Uterus (tissue), 2 donors: ENCODE results near the gene PFKFB4.

Experiments
- POLR2A ChIP-seq, 2 donors: fragments of 450-650 bp; IDR thresholded peaks; one replicate each; pipeline ENCODE4 v1.6.1; 2016; ENCODE audit warnings: antibody characterized with exemption in 2 of 2, mild to moderate bottlenecking in 1 of 2, moderate library complexity in 1 of 2
- TF ChIP-seq, protein P1 (sequence below), 4 experiments: fragments of 200-600 bp in 2 of 4; fragments of 450-650 bp in 2 of 4; sonication (generic) in 2 of 4; IDR thresholded peaks; one replicate each; pipeline ENCODE4 v1.5.1; 2016 to 2019; ENCODE audit warnings: antibody characterized with exemption in 4 of 4, mild to moderate bottlenecking in 2 of 4, moderate library complexity in 1 of 4

- TF ChIP-seq POLR2A (IDR thresholded peaks at IDR 0.05): no peak
- TF ChIP-seq, protein P1, sequence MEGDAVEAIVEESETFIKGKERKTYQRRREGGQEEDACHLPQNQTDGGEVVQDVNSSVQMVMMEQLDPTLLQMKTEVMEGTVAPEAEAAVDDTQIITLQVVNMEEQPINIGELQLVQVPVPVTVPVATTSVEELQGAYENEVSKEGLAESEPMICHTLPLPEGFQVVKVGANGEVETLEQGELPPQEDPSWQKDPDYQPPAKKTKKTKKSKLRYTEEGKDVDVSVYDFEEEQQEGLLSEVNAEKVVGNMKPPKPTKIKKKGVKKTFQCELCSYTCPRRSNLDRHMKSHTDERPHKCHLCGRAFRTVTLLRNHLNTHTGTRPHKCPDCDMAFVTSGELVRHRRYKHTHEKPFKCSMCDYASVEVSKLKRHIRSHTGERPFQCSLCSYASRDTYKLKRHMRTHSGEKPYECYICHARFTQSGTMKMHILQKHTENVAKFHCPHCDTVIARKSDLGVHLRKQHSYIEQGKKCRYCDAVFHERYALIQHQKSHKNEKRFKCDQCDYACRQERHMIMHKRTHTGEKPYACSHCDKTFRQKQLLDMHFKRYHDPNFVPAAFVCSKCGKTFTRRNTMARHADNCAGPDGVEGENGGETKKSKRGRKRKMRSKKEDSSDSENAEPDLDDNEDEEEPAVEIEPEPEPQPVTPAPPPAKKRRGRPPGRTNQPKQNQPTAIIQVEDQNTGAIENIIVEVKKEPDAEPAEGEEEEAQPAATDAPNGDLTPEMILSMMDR (IDR thresholded peaks at IDR 0.05): no peak
Measured at GRCh38 chr3:48546203-48546829, 10.3 kb downstream of the PFKFB4 start.
